Thymus (tissue), 11 donors: ENCODE results near the gene MTRR. TPM values are rescaled to one million over a fixed set of nuclear protein-coding genes. Genes with fewer than 3 reads are reported as not detected.

Source experiments
- DNase-seq, 9 donors: peaks; one replicate each; pipeline ENCODE4 v3.0.0-alpha.2; 2013; ENCODE audit warnings: low spot score in 9 of 9, low read depth in 6 of 9, missing footprints in 1 of 9
- H3K27ac ChIP-seq, 2 donors: one replicate each; pipeline ENCODE4 v1.5.1; 2013; ENCODE audit warnings: control low read depth in 1 of 2, low read depth in 1 of 2, low read length in 1 of 2, mild to moderate bottlenecking in 1 of 2, moderate library complexity in 1 of 2
- H3K27me3 ChIP-seq, 2 donors: one replicate each; pipeline ENCODE4 v1.5.1; 2013; ENCODE audit warnings: low read length in 1 of 2; ENCODE audit not compliant: control insufficient read depth in 2 of 2, insufficient read depth in 1 of 2
- H3K36me3 ChIP-seq, 2 donors: one replicate each; pipeline ENCODE4 v1.5.1; 2013; ENCODE audit warnings: low read length in 1 of 2, mild to moderate bottlenecking in 1 of 2, moderate library complexity in 1 of 2; ENCODE audit not compliant: control insufficient read depth in 2 of 2, insufficient read depth in 2 of 2
- H3K4me1 ChIP-seq, 2 donors: one replicate each; pipeline ENCODE4 v1.5.1; 2013; ENCODE audit warnings: low read length in 2 of 2; ENCODE audit not compliant: control insufficient read depth in 2 of 2, insufficient read depth in 2 of 2
- H3K4me3 ChIP-seq, 2 donors: one replicate each; pipeline ENCODE4 v1.5.1; 2013; ENCODE audit warnings: low read length in 2 of 2, control low read depth in 1 of 2, mild to moderate bottlenecking in 1 of 2
- H3K9me3 ChIP-seq, 2 donors: one replicate each; pipeline ENCODE4 v1.5.1; 2013; ENCODE audit warnings: low read length in 1 of 2, mild to moderate bottlenecking in 1 of 2; ENCODE audit not compliant: control insufficient read depth in 2 of 2, insufficient read depth in 1 of 2
- WGBS: extraction: QIAGEN DNeasy Blood & Tissue Kit; methylation state at CpG from one replicate; pipeline ENCODE4 v1.1.7; 2013; 5-methylcytosine and 5-hydroxymethylcytosine counted together
- polyA plus RNA-seq: library from polyadenylated mRNA; stranded (reverse); fragments of 200-250 nt; gene quantifications from one replicate; pipeline ENCODE4 v1.2.3, GENCODE V29; 2013
- total RNA-seq: library from RNA; stranded (reverse); fragments of 120-200 nt; gene quantifications from one replicate; pipeline ENCODE4 v1.2.4, GENCODE V29; 2013
- donor health status: healthy.

MTRR gene
- total and polyA plus RNA-seq, 2 donors, result 26.8 to 30.0 TPM

DNA sequence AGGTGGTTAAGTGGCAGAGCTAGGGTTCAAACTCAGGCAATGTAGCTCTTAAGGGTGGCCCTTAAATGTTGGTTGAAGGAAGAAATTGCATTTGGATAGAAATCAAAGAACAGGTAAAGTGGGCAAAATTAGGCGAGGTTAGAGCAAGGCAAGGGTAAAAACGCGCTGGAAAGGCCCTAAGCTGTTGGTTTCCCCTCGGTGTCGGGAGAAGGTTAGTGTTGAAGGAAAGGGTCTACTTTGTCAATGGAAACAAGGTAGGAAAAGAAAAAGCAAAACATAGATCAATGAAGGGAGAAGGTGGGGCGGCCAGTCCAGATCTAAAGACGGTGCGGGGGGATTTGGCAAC, 548 bp upstream of the MTRR start:
- H3K4me1 ChIP-seq, result peaks cover 3 to 14% of the 10 kb centered on the region in 2 donors
- 0% methylated on average over 8 of the region's 8 CpGs for WGBS
- peaks cover 0 to 13% of the 10 kb centered on the region in 2 donors for H3K36me3 ChIP-seq
- no peaks in the 10 kb centered on the region for H3K27me3 ChIP-seq
- no peaks in the 10 kb centered on the region for H3K9me3 ChIP-seq
- peak overlapping the region in 1 of 2 donors; percentile 2 for H3K27ac ChIP-seq
- no peak for DNase-seq
- peak overlapping the region; percentile 87 to 88 for H3K4me3 ChIP-seq

DNA sequence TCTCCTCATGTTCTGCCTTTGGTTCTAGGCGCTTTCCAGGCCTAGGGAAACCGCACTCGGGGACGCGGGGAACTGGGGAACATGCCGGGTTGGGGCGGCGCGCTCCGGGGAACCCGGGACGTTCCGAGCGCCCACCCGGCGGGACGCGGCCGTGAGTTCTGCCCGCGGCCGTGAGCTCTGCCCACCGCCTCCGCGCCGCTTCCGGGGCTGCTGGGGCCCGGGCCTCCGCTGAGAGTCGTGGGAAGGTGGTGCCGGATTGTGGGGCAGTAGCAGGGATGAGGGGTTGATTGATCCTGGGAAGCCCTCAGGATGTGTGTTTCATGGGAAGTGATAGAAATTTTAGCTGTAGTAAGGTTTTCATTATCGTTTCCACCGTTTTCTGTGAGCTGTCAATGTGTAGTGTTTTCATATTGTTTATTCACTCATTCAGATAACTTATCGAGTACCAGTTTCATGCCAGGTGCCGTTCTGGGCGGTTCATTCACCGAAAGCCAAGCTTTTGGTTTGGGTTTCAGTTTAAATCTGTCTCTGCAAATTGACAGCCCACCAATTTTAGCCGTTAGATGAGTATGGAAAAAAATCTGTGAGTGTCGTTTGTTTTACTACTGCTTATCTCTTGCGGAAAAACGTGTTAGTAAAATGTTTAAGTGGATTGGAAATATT, 657 bp downstream of the MTRR start:
- Histone ChIP-seq H3K27me3 (no peaks in the 10 kb centered on the region), H3K27ac (peak overlapping the region; percentile 24 to 74), H3K4me1 (peaks cover 3 to 14% of the 10 kb centered on the region in 2 donors), H3K9me3 (no peaks in the 10 kb centered on the region), H3K36me3 (peaks cover 0 to 18% of the 10 kb centered on the region in 2 donors), H3K4me3 (peak overlapping the region; percentile 87 to 88)
- peak in 2 of 9 donors; percentile 23 to 35 for DNase-seq
- 2% methylated on average over 41 of the region's 41 CpGs for WGBS

DNA sequence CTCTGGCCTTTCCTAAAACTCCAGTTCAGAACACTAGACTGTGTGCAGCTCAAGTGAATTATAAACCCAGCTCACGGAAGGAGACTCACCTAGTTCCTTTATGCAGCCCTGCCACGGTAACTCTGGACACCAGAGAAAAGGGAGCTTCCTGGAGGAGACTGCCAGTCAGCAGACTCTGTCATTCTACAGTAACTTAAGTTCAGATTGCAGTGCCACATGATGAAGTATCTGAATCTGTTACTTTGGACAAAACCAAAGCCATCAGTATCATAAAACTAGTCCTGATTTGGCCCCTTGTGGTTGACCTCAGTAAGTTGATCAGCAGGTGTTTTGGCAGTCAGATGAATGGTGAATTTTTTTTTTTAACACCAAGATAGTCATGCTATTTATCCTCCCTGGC, 2.7 kb downstream of the MTRR start:
- Histone ChIP-seq H3K9me3 (no peaks in the 10 kb centered on the region), H3K36me3 (peaks cover 6 to 31% of the 10 kb centered on the region in 2 donors), H3K4me3 (no peak overlapping the region), H3K27me3 (no peaks in the 10 kb centered on the region), H3K4me1 (peaks cover 3 to 14% of the 10 kb centered on the region in 2 donors), H3K27ac (no peak overlapping the region)
- 97% methylated on average over 2 of the region's 2 CpGs for WGBS
- DNase-seq, result no peak

DNA sequence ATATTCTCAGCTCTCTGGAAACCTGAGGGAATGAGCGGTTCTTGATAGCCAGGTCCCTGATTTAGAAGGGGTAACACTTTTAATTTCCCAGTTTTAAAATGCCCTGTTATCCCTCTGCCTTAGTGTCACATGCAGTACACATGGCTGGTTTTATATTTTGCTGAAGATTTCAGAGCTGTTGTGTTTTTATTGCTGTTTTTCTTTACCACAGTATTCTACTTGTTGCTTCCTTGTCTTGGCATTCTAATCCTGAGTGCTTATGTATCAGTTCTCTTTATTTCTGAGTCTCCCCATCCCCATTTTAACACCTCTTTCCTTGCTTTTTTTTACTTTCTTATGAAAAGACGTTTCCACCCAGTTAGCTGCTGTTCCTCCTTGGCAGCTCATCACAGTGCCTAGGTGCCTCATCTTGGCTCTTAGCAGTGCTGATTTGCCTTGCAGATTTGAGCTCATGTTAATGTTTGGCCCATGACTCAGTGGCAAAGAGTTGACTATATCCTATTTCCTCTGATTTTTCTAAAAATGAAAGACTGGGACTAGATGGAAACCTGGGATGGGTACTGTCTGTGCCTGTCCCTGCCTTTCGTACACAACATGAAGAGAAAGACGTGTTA, 3.7 kb downstream of the MTRR start:
- Histone ChIP-seq H3K4me1 (peaks cover 3 to 10% of the 10 kb centered on the region in 2 donors), H3K36me3 (peaks cover 9 to 37% of the 10 kb centered on the region in 2 donors), H3K9me3 (no peaks in the 10 kb centered on the region)

DNA sequence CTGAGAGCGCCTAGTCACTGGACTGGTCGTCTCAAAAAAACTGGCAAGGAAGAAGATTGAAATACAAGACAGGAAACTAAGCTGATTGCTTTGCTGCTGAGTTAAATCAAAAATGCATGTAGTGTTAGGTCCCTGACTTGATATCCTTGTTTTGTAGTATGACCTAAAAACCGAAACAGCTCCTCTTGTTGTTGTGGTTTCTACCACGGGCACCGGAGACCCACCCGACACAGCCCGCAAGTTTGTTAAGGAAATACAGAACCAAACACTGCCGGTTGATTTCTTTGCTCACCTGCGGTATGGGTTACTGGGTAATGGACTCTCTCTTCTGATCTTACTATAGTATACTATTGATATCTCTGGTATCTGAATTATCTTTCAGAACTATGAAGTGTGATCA, 4.3 kb downstream of the MTRR start:
- H3K27ac ChIP-seq, result no peak overlapping the region
- no peaks in the 10 kb centered on the region for H3K9me3 ChIP-seq
- no peak overlapping the region for H3K4me3 ChIP-seq
- no peaks in the 10 kb centered on the region for H3K27me3 ChIP-seq
- 89% methylated on average over 9 of the region's 9 CpGs for WGBS
- peaks cover 15 to 43% of the 10 kb centered on the region in 2 donors for H3K36me3 ChIP-seq
- DNase-seq, result no peak
- peaks cover 3 to 8% of the 10 kb centered on the region in 2 donors for H3K4me1 ChIP-seq

More for the DNA sequence above, 3.7 kb downstream of the MTRR start:
- Histone ChIP-seq H3K27ac (no peak overlapping the region), H3K27me3 (no peaks in the 10 kb centered on the region), H3K4me3 (no peak overlapping the region)
- WGBS, result 96% methylated on average over 4 of the region's 4 CpGs
- DNase-seq, result no peak

DNA sequence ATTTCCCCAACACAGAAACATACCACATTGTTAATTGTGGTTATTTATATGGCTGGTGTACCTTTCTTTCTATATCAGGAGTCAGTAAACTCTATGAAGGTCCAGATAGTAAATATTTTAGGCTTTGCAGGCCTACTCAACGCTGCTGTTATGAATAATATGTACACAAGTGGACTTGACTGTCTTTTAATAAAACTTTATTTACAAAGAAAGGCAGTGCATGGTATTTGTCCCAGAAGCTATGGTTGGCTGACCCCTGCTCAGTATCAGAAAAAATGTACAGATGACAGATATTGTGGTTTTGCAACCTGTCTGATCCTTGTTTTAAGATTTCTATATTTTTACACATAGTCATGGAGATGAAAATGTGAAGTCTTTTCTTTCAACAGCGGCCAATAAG, 5.7 kb downstream of the MTRR start:
- H3K9me3 ChIP-seq, result no peaks in the 10 kb centered on the region
- H3K4me1 ChIP-seq, result peaks cover 2 to 6% of the 10 kb centered on the region in 2 donors
- H3K27ac ChIP-seq, result no peak overlapping the region
- H3K27me3 ChIP-seq, result no peaks in the 10 kb centered on the region
- H3K36me3 ChIP-seq, result peaks cover 20 to 50% of the 10 kb centered on the region in 2 donors
- DNase-seq, result no peak
- WGBS, result over 99% methylated on average over 2 of the region's 2 CpGs
- no peak overlapping the region for H3K4me3 ChIP-seq

DNA sequence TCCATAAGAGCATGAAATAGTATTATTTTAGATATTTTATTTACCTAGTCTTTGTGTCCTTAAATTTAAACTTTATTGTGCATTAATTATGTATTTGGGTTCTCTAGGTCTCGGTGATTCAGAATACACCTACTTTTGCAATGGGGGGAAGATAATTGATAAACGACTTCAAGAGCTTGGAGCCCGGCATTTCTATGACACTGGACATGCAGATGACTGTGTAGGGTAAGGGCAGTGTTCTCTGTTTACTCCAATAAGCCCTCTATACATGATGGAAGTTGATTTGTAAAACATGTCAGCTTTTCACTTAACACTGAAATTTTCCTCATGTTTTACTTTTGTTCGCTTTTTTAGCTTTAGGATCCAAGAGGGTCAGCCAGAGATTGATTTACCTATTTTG, 6.2 kb downstream of the MTRR start:
- Histone ChIP-seq H3K4me1 (peaks cover 0 to 3% of the 10 kb centered on the region in 2 donors), H3K4me3 (no peak overlapping the region), H3K27me3 (no peaks in the 10 kb centered on the region), H3K9me3 (no peaks in the 10 kb centered on the region), H3K27ac (no peak overlapping the region), H3K36me3 (peaks cover 20 to 54% of the 10 kb centered on the region in 2 donors)
- no peak for DNase-seq
- 98% methylated on average over 4 of the region's 4 CpGs for WGBS

DNA sequence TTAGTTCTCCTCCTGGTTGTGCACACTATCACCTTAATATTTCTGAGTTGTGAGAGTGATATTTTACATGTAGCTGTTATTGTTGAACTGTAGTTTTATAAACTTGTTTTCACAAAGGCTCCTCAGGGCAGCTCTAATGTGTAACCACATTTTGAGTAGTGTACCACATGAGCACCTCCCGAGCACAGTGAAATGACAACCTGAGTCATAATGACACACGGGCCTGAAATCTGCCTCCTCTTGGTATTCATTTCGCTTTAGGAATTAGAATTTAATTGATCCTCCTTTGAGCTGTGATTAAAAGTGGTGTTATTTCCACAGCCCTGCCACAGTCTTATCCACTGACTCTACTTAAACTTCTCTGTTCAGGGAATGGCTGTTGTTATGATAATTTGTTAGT, 7.9 kb downstream of the MTRR start:
- no peaks in the 10 kb centered on the region for H3K9me3 ChIP-seq
- DNase-seq, result no peak
- no peak overlapping the region for H3K27ac ChIP-seq
- H3K4me1 ChIP-seq, result no peaks in the 10 kb centered on the region
- 96% methylated on average over 3 of the region's 3 CpGs for WGBS
- H3K27me3 ChIP-seq, result no peaks in the 10 kb centered on the region
- peaks cover 28 to 59% of the 10 kb centered on the region in 2 donors for H3K36me3 ChIP-seq
- no peak overlapping the region for H3K4me3 ChIP-seq

DNA sequence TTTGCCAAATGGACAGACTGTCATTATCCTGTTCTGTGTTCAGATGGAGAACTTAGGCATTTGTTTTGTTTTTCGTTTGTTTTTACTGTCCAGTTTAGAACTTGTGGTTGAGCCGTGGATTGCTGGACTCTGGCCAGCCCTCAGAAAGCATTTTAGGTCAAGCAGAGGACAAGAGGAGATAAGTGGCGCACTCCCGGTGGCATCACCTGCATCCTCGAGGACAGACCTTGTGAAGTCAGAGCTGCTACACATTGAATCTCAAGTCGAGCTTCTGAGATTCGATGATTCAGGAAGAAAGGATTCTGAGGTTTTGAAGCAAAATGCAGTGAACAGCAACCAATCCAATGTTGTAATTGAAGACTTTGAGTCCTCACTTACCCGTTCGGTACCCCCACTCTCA, 8.9 kb downstream of the MTRR start:
- DNase-seq, result no peak
- WGBS, result 96% methylated on average over 9 of the region's 9 CpGs
- no peaks in the 10 kb centered on the region for H3K4me1 ChIP-seq

More for the DNA sequence above, 8.9 kb downstream of the MTRR start:
- Histone ChIP-seq H3K27ac (no peak overlapping the region), H3K9me3 (no peaks in the 10 kb centered on the region), H3K36me3 (peaks cover 28 to 58% of the 10 kb centered on the region in 2 donors), H3K4me3 (no peak overlapping the region), H3K27me3 (no peaks in the 10 kb centered on the region)
